Measurements from ENCODE around the gene NTRK3. TPM values are rescaled to one million over a fixed set of nuclear protein-coding genes. Genes with fewer than 3 reads are reported as not detected.

NTRK3 gene
- polyA plus RNA-seq, 1 donor from 2014 or later: not detected

- Mint-ChIP-seq H3K4me3 (peak overlapping the region in 1 of 4 donors; percentile 19), H3K9me3 (no peaks in the 10 kb centered on the region)
Observed at GRCh38 chr15:88246666-88247446, 9.7 kb downstream of the NTRK3 start.

DNA sequence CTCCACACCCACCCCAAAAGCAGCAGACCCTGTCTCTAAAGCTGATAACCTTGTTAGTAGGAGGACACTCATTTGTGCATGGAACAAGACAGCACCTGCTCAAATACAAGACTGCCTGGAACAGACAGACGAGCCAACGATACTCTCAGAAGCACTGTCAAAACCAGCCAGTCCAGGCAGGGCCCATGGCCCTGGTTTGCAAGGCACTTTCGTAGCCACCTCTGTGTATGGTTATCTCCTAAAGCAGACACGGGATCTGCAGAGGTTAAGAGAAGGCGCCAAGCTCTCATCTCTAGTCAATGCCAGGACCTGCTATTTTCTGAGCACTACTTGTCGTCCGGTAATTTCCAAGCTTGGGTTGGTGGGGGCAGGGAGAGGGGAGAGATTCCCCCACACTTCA is 10.5 kb downstream of the NTRK3 start:
- H3K27me3 Mint-ChIP-seq: peaks cover 4% of the 10 kb centered on the region
- no peak overlapping the region for H3K27ac Mint-ChIP-seq

More at GRCh38 chr15:88246666-88247446, 9.7 kb downstream of the NTRK3 start:
- H3K27me3 Mint-ChIP-seq: peaks cover 4% of the 10 kb centered on the region
- no peak overlapping the region for H3K27ac Mint-ChIP-seq
- H3K4me1 Mint-ChIP-seq: peaks cover 5 to 8% (median 6%) of the 10 kb centered on the region in 3 donors
- H3K36me3 Mint-ChIP-seq: no peaks in the 10 kb centered on the region

GRCh38 chr15:88243895-88244787 is 12.4 kb downstream of the NTRK3 start:
- Mint-ChIP-seq H3K4me1 (peaks cover 5 to 8% (median 6%) of the 10 kb centered on the region in 3 donors), H3K27ac (no peak overlapping the region), H3K36me3 (peaks cover 4% of the 10 kb centered on the region), H3K9me3 (no peaks in the 10 kb centered on the region), H3K4me3 (no peak overlapping the region), H3K27me3 (peaks cover 3% of the 10 kb centered on the region)

More for the DNA sequence above, 10.5 kb downstream of the NTRK3 start:
- Mint-ChIP-seq H3K4me3 (no peak overlapping the region), H3K4me1 (peaks cover 5 to 8% (median 6%) of the 10 kb centered on the region in 3 donors), H3K36me3 (no peaks in the 10 kb centered on the region), H3K9me3 (no peaks in the 10 kb centered on the region)

GRCh38 chr15:88242586-88243555 is 13.7 kb downstream of the NTRK3 start:
- Mint-ChIP-seq H3K36me3 (peaks cover 4% of the 10 kb centered on the region), H3K27me3 (peaks cover 11% of the 10 kb centered on the region), H3K9me3 (peaks cover 0 to 2% (median 0%) of the 10 kb centered on the region in 3 donors), H3K4me3 (no peak overlapping the region), H3K27ac (no peak overlapping the region), H3K4me1 (peaks cover 5 to 8% (median 6%) of the 10 kb centered on the region in 3 donors)

GRCh38 chr15:88241461-88241860 is 15.1 kb downstream of the NTRK3 start:
- H3K27me3 Mint-ChIP-seq: peaks cover 11% of the 10 kb centered on the region
- H3K36me3 Mint-ChIP-seq: peaks cover 4% of the 10 kb centered on the region
- H3K27ac Mint-ChIP-seq: peak overlapping the region in 1 of 3 donors; percentile 63
- peaks cover 0 to 2% (median 0%) of the 10 kb centered on the region in 3 donors for H3K9me3 Mint-ChIP-seq
- no peak overlapping the region for H3K4me3 Mint-ChIP-seq
- H3K4me1 Mint-ChIP-seq: peaks cover 0 to 3% (median under 1%) of the 10 kb centered on the region in 3 donors

GRCh38 chr15:88241060-88241459 is 15.5 kb downstream of the NTRK3 start:
- Mint-ChIP-seq H3K36me3 (peaks cover 4% of the 10 kb centered on the region), H3K4me1 (no peaks in the 10 kb centered on the region), H3K9me3 (peaks cover 0 to 2% (median 0%) of the 10 kb centered on the region in 3 donors), H3K27me3 (peaks cover 11% of the 10 kb centered on the region), H3K4me3 (peak overlapping the region in 1 of 4 donors; percentile 6), H3K27ac (peak overlapping the region in 1 of 3 donors; percentile 63)

DNA sequence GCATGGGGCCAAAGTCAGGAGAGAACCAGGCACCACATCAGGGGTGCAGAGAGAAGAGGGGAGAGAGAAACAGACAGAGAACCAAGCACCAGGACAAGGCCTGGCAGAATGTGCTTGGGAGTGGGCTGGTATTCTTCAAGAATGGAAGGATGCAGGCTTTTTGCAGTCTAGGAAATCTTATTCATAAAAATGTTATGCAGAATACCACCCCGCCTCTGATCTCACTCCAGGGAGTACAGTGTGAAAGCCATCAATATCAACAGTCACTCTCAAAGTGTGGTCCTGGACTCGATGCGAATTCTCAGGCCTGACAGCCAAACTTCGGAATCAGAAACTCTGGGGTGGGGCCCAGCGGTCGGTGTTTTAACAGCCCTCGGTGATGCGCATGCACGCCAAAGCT is 16.9 kb downstream of the NTRK3 start:
- no peak overlapping the region for H3K27ac Mint-ChIP-seq
- H3K36me3 Mint-ChIP-seq: peaks cover 5% of the 10 kb centered on the region
- H3K4me3 Mint-ChIP-seq: no peak overlapping the region
- peaks cover 12% of the 10 kb centered on the region for H3K27me3 Mint-ChIP-seq
- H3K9me3 Mint-ChIP-seq: peaks cover 0 to 2% (median 0%) of the 10 kb centered on the region in 3 donors
- H3K4me1 Mint-ChIP-seq: no peaks in the 10 kb centered on the region

GRCh38 chr15:88238618-88239430 is 17.7 kb downstream of the NTRK3 start:
- no peak overlapping the region for H3K27ac Mint-ChIP-seq

DNA sequence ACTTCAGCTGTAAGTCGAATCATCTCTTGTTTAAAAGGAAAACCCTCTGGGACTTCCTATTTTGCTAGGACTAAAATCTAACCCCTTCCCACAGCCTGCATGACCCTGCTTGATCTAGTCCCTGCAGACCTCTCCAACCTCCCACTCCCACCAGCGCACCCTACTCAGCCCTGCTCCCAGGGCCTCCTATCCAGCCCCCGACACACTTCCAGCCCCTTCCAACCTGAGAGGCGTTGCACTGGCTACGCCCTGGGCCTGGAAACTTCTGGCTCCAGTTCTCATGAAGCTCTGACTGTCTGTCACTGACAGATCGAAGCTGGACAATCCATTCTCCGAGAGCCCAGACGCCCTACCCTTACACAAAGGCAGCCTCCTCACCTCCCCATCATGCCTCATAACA is 21.8 kb downstream of the NTRK3 start:
- Mint-ChIP-seq H3K4me3 (no peak overlapping the region), H3K27me3 (peaks cover 22% of the 10 kb centered on the region), H3K9me3 (peaks cover 0 to 2% (median 0%) of the 10 kb centered on the region in 3 donors), H3K4me1 (no peaks in the 10 kb centered on the region), H3K36me3 (peaks cover 1% of the 10 kb centered on the region), H3K27ac (no peak overlapping the region)

More at GRCh38 chr15:88238618-88239430, 17.7 kb downstream of the NTRK3 start:
- Mint-ChIP-seq H3K27me3 (peaks cover 17% of the 10 kb centered on the region), H3K4me1 (no peaks in the 10 kb centered on the region), H3K4me3 (no peak overlapping the region), H3K36me3 (peaks cover 5% of the 10 kb centered on the region), H3K9me3 (peaks cover 0 to 2% (median 0%) of the 10 kb centered on the region in 3 donors)

DNA sequence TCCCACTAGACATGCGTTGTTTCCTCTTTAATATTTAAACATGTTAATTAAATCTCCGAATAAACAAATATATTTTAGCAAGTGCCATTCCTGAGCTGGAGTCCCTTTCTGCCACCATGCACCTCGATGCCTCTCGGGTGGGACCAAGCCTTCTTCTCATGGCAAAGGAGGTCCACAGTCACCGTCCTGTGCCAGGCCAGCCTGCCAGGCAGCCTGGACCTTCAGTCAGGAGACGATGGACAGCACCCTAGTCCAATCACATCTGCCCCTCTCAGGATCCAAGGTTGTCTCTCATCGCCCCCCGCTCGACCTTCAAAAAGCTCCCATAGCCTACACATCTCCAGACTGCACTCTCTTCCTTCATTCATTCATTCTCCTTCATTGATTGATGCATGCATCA is 22.6 kb downstream of the NTRK3 start:
- Mint-ChIP-seq H3K4me3 (no peak overlapping the region), H3K9me3 (peaks cover 0 to 2% (median 0%) of the 10 kb centered on the region in 3 donors), H3K27ac (no peak overlapping the region), H3K27me3 (peaks cover 20% of the 10 kb centered on the region), H3K36me3 (peaks cover 1% of the 10 kb centered on the region), H3K4me1 (no peaks in the 10 kb centered on the region)

DNA sequence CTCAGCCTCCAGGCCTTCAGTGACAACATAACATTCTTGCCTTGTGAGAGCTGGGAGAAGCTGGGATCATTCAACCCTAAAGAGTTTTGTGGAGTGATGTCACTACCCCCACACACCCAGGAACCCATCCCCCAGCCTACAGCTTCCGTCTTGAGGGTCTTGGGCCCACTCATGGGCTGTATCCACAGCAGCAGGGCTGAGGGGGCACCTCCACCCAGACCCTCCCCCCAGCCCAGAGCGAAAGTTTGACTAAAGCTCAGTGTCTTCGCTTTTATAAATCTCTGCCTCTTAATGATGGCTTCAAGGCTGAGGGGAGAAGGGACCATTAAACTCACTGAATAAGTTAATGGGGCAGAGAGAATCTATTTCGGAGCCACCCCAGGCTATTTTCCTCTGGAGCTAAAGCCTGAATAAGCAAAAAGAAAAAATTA is 23.8 kb downstream of the NTRK3 start:
- Mint-ChIP-seq H3K27ac (no peak overlapping the region), H3K4me1 (no peaks in the 10 kb centered on the region), H3K27me3 (peaks cover 22% of the 10 kb centered on the region), H3K9me3 (no peaks in the 10 kb centered on the region), H3K36me3 (peaks cover 2% of the 10 kb centered on the region), H3K4me3 (no peak overlapping the region)

GRCh38 chr15:88231909-88232644 is 24.5 kb downstream of the NTRK3 start:
- Mint-ChIP-seq H3K27me3 (peaks cover 27% of the 10 kb centered on the region), H3K4me3 (no peak overlapping the region), H3K36me3 (peaks cover 3% of the 10 kb centered on the region), H3K4me1 (no peaks in the 10 kb centered on the region), H3K9me3 (no peaks in the 10 kb centered on the region), H3K27ac (no peak overlapping the region)

DNA sequence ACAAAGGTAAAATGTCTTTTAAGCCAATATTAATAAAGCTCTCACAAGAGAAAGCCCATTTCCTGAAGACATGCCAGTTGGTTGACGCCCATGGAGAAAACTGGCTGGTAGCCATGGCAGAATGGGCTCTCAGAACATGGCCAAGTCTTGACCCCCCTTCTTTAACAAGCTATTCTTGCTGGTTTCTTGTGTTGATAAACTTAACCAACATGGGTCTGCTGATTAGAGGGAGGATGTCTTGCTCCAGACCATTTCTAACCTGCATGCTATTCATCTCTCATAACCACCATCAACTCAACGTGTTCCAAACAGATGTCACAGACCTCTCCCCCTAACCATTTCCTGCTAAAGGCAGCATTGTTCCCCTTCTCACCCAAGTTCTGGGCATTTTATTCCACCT is 25.7 kb downstream of the NTRK3 start:
- Mint-ChIP-seq H3K27me3 (peaks cover 26% of the 10 kb centered on the region), H3K27ac (peak overlapping the region in 1 of 3 donors; percentile 6), H3K9me3 (no peaks in the 10 kb centered on the region), H3K36me3 (peaks cover 3% of the 10 kb centered on the region), H3K4me1 (no peaks in the 10 kb centered on the region), H3K4me3 (no peak overlapping the region)
